WI38 (cell line): ENCODE results near the gene STX16.

ENCODE experiments used
- H3K4me3 ChIP-seq: 2 replicates; pipeline ENCODE4 v1.5.1; 2011; ENCODE audit warnings: low read depth, mild to moderate bottlenecking, control low read depth, low read length
- CTCF ChIP-seq: IDR thresholded peaks from 2 replicates; pipeline ENCODE4 v1.5.1; 2012; ENCODE audit warnings: low read depth, mild to moderate bottlenecking, control low read depth, low read length

STX16 gene

GRCh38 chr20:58657262-58657661 is 6.2 kb downstream of the STX16 start:
- TF ChIP-seq CTCF, result no peak
- H3K4me3 ChIP-seq, result no peak overlapping the region

- H3K4me3 ChIP-seq, result no peak overlapping the region
- TF ChIP-seq CTCF, result no peak
Measured at GRCh38 chr20:58657986-58658385, 6.9 kb downstream of the STX16 start.

- no peak overlapping the region for H3K4me3 ChIP-seq
- no peak for TF ChIP-seq CTCF
Measured at GRCh38 chr20:58658760-58659159, 7.7 kb downstream of the STX16 start.

GRCh38 chr20:58659841-58660240 is 8.8 kb downstream of the STX16 start:
- TF ChIP-seq CTCF, result no peak
- no peak overlapping the region for H3K4me3 ChIP-seq

- H3K4me3 ChIP-seq, result no peak overlapping the region
- no peak for TF ChIP-seq CTCF
Measured at GRCh38 chr20:58660855-58661597, 9.9 kb downstream of the STX16 start.

- no peak overlapping the region for H3K4me3 ChIP-seq
- TF ChIP-seq CTCF, result no peak
Measured at GRCh38 chr20:58661598-58662473, 10.8 kb downstream of the STX16 start.

- H3K4me3 ChIP-seq, result no peak overlapping the region
- TF ChIP-seq CTCF, result no peak
Measured at GRCh38 chr20:58664331-58664730, 13.2 kb downstream of the STX16 start.
